B cell (primary cell): ENCODE results near the gene PROB1.

Experiments
- EZH2 ChIP-seq: IDR thresholded peaks from 2 replicates; pipeline ENCODE4 v1.6.1; 2012; ENCODE audit warnings: borderline replicate concordance, low read depth, mild to moderate bottlenecking, moderate library complexity, low read length; ENCODE audit not compliant: insufficient read depth, poor library complexity, severe bottlenecking
- TF ChIP-seq, protein P1 (sequence below): fragments of 200-600 bp; IDR thresholded peaks from one replicate; pipeline ENCODE4 v1.8.0; 2022; ENCODE audit warnings: antibody characterized with exemption, mild to moderate bottlenecking

- TF ChIP-seq, protein P1, sequence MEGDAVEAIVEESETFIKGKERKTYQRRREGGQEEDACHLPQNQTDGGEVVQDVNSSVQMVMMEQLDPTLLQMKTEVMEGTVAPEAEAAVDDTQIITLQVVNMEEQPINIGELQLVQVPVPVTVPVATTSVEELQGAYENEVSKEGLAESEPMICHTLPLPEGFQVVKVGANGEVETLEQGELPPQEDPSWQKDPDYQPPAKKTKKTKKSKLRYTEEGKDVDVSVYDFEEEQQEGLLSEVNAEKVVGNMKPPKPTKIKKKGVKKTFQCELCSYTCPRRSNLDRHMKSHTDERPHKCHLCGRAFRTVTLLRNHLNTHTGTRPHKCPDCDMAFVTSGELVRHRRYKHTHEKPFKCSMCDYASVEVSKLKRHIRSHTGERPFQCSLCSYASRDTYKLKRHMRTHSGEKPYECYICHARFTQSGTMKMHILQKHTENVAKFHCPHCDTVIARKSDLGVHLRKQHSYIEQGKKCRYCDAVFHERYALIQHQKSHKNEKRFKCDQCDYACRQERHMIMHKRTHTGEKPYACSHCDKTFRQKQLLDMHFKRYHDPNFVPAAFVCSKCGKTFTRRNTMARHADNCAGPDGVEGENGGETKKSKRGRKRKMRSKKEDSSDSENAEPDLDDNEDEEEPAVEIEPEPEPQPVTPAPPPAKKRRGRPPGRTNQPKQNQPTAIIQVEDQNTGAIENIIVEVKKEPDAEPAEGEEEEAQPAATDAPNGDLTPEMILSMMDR, result no peak
- TF ChIP-seq EZH2, result no peak
These were observed 19.8 kb upstream of the PROB1 start for GRCh38 chr5:139414581-139415130.
